ENCODE measurements around the gene USF2.

USF2 gene

GRCh38 chr19:35265126-35265899, 3.4 kb upstream of the USF2 start:
- no peak for DNase-seq (ENCODE audit: low read depth in 2 of 3, low spot score in 1 of 3)

- no peak for DNase-seq (ENCODE audit: low read depth in 2 of 3, low spot score in 1 of 3)
Measured at GRCh38 chr19:35265900-35266519, 2.8 kb upstream of the USF2 start.

GRCh38 chr19:35266520-35267352, 2.0 kb upstream of the USF2 start:
- DNase-seq (ENCODE audit: low read depth in 2 of 3, low spot score in 1 of 3) = no peak

DNA sequence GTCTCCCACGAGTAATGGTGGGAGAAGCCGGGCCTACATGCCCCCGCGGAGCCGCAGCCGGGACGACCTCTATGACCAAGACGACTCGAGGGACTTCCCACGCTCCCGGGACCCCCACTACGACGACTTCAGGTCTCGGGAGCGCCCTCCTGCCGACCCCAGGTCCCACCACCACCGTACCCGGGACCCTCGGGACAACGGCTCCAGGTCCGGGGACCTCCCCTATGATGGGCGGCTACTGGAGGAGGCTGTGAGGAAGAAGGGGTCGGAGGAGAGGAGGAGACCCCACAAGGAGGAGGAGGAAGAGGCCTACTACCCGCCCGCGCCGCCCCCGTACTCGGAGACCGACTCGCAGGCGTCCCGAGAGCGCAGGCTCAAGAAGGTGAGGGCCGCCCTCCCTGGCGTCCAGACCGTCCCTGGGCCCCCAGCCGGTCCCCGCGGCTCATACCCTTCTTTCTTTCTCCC, 1.4 kb upstream of the USF2 start:
- peak in 1 of 3 donors; percentile 25 for DNase-seq (ENCODE audit: low read depth in 2 of 3, low spot score in 1 of 3)

- DNase-seq (ENCODE audit: low read depth in 2 of 3, low spot score in 1 of 3) = peak; percentile 40 to 69 (median 44)
Measured at GRCh38 chr19:35267818-35268535, 785 bp upstream of the USF2 start.

GRCh38 chr19:35269438-35270117, 816 bp downstream of the USF2 start:
- DNase-seq (ENCODE audit: low read depth in 2 of 3, low spot score in 1 of 3) = peak; percentile 59 to 73 (median 65)

DNA sequence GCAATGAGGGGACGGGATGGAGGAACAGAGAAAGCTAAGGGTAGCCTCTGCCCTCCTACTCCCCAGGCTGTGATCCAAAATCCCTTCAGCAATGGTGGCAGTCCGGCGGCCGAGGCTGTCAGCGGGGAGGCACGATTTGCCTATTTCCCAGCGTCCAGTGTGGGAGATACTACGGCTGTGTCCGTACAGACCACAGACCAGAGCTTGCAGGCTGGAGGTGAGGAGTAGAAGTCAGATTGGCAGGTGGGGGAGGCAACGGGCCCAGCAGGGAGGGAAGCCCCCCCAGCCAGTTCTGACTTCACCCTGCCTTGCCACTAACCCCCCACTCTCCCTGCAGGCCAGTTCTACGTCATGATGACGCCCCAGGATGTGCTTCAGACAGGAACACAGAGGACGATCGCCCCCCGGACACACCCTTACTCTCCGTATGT, 1.6 kb downstream of the USF2 start:
- DNase-seq (ENCODE audit: low read depth in 2 of 3, low spot score in 1 of 3) = no peak

GRCh38 chr19:35271546-35271945, 2.8 kb downstream of the USF2 start:
- no peak for DNase-seq (ENCODE audit: low read depth in 2 of 3, low spot score in 1 of 3)

GRCh38 chr19:35272122-35272719, 3.5 kb downstream of the USF2 start:
- DNase-seq (ENCODE audit: low read depth in 2 of 3, low spot score in 1 of 3) = no peak

DNA sequence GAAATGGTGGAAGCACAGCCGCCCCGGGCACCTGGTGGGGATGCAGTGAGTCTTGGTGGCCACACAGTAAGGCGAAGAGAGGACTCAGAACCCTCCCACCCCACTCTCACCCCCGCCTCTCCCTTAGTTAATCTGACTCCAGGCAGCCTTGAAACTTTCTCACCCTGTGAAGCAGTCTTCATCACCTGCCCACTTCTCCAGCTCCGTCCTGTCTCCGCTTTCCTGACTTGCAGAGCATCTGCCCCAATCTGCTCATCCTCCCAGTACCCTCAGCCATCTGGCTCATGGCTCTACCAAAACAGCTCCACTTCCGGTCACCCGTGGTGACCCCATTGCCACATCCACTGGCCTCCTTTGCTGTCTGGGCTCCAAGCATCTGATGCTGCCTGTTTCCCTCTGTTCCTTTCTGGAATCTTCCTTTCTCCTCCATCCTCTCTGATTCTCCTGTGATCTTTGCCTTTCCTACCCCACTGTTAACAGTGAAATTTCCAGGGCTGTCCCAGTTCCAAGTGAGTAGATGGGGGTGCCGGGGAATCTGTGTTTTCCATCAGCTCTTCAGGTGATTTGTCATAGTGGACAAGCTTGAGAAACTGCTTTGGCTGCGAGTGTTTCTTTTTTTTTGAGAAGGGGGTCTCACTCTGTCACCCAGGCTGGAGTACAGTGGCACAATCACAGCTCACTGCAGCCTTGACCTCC, 4.3 kb downstream of the USF2 start:
- no peak for DNase-seq (ENCODE audit: low read depth in 2 of 3, low spot score in 1 of 3)

DNA sequence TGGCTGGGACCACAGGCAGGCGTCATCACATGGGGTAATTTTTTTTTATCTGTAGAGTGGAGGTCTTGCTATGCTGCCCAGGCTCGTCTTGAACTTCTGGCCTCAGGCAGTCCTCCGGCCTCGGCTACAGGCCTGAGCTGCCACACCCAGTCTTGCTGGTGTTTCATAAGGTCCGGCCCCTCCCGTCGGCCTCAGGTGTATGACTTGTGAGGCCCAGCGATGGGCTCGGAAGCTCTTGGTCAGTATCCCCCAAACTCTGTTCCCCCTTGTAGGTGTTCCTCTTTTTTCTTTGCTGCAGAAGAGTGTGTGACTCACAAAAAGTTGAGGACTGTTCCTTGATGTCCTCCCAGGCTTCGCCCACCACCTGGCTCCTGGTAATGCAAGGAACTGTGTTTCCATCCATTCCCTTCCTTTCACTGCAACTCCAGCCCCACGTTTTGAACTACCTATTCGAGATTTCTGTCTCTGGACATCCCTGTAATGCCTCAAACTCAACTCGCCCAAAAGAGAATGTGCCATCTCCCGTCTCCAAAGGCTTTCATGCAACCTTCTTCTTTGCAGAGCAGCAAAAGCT, 5.0 kb downstream of the USF2 start:
- DNase-seq (ENCODE audit: low read depth in 2 of 3, low spot score in 1 of 3) = no peak

- DNase-seq (ENCODE audit: low read depth in 2 of 3, low spot score in 1 of 3) = no peak
Measured at GRCh38 chr19:35274323-35274722, 5.6 kb downstream of the USF2 start.

DNA sequence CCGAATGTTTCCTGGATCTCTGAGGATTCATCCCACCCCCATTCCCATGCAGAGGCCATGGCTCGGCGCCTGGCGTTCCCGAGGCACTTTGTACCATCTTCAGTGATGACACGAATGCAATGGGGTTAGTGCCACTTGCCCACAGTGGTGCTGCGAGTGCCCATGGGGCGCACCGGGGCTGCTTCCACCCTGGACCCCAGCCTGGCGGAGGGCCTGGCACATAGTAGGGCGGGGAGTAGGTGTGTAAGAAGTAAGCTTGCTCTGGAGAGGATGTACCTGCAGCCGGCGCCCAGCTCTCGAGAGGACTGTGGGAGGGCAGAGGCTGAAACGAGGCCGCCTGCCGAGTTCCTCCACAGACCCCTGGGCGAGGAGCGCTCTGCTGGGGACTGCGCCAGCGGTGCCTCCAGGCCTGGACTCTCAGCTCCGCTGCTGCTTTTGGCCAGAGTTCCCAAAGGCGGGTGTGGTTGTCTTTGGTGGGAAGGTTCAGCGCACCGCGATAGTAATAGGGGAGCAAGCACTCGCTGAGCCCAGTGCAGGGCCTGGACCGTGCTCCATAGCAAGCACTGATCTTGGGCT, 8.0 kb downstream of the USF2 start:
- no peak for DNase-seq (ENCODE audit: low read depth in 2 of 3, low spot score in 1 of 3)

GRCh38 chr19:35278578-35279284, 10.0 kb downstream of the USF2 start:
- no peak for DNase-seq (ENCODE audit: low read depth in 2 of 3, low spot score in 1 of 3)

- no peak for DNase-seq (ENCODE audit: low read depth in 2 of 3, low spot score in 1 of 3)
Measured at GRCh38 chr19:35279374-35279773, 10.6 kb downstream of the USF2 start.

DNA sequence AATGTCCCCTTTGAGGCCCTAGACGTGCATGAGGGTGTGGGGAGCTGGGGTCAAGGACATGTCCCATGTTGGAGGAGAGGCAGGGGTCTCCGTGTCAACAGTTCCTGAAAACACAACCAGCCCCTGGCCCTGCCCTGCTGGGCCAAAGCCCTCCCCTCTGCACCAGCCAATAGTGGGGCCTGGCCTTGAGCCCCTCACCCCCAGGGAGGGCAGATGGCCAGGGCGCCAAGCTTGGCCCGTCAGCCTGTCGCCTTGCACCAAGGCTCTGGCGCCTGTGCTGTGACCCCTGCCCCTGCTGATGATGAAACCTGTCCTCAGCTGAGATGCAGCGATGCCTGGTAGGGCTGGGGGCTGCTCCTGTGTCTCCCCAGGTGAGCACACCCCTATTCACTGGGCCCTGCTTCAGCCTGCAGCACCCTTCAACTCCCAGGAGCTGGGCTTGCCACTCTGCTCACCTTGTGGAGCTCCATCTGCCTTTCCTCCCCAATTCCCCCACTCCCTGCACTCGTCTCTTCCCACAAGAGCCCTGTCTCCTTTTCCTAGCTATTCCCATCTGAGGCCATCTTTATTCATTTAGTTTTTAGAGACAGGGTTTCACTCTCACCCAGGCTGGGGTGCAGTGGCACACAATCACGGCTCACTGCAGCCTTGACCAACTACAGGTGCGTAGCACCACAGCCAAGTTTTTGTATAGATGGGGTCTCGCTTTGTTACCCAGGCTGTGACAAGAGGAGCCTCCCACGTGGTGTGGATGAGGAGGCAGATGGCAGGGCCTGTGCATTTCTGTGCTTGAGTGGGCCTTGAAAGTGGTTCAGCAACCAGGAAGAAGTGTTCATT, 11.4 kb downstream of the USF2 start:
- no peak for DNase-seq (ENCODE audit: low read depth in 2 of 3, low spot score in 1 of 3)

DNA sequence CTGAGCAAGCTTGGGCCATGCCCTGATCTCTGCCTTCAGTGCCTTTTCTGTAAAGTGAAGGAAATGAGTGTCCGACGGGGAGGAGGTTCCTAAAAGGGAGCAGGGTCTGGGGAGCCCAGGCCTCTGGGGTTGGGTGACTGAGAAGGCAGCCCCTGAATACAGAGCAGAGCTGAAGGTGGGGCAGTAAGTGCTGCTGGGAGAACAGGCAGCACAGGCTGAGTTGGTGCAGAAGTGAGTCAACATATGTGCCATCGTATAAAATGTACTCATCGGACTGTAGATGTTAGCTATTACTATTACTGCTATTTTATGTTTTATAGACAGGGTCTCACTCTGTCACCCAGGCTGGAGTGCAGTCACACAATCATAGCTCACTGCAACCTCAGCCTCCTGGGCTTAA, 12.5 kb downstream of the USF2 start:
- DNase-seq (ENCODE audit: low read depth in 2 of 3, low spot score in 1 of 3) = no peak
